ENCODE data around the gene TBX4. TPM values are rescaled to one million over a fixed set of nuclear protein-coding genes. Genes with fewer than 3 reads are reported as not detected.
A peak's percentile ranks its signal among the peaks of the same experiment; 100 is the strongest.

TBX4 gene
- total and polyA plus RNA-seq, 2 of the 13 experiments (the other 11 are each of a cell fraction or from before 2014, with no cell fraction given), result 0.11 to 1.1 TPM

- TF ChIP-seq RORA (CRISPR knock-in tag; IDR thresholded peaks at IDR 0.05) (no peak), TEAD3 (CRISPR knock-in tag; optimal IDR thresholded peaks at IDR 0.05; ENCODE audit: borderline replicate concordance) (peak; percentile 88), ZNF615 (CRISPR knock-in tag; IDR thresholded peaks at IDR 0.05; ENCODE audit: borderline replicate concordance) (no peak), DZIP1 (CRISPR knock-in tag; IDR thresholded peaks at IDR 0.05) (no peak), KLF13 (CRISPR knock-in tag; IDR thresholded peaks at IDR 0.05) (no peak), HNF4G (IDR thresholded peaks at IDR 0.05; ENCODE audit: borderline replicate concordance, low read depth, low read length) (peak; percentile 65; the same call in 1 of the 2 replicates), HNF4G (CRISPR knock-in tag; IDR thresholded peaks at IDR 0.05; ENCODE audit: borderline replicate concordance, low read depth) (no peak), ZNF543 (CRISPR knock-in tag; IDR thresholded peaks at IDR 0.05) (no peak), KDM3A (CRISPR knock-in tag; IDR thresholded peaks at IDR 0.05; ENCODE audit: low read depth) (no peak), ELF3 (CRISPR knock-in tag; IDR thresholded peaks at IDR 0.05) (peak; percentile 34; the same call in 1 of the 2 replicates), GRHL1 (CRISPR knock-in tag; conservative IDR thresholded peaks at IDR 0.05) (no peak), ZNF740 (CRISPR knock-in tag; IDR thresholded peaks at IDR 0.05) (no peak), ZFAT (CRISPR knock-in tag; conservative IDR thresholded peaks at IDR 0.05) (no peak), ZNF326 (CRISPR knock-in tag; IDR thresholded peaks at IDR 0.05; ENCODE audit: borderline replicate concordance) (no peak), CEBPG (CRISPR knock-in tag; IDR thresholded peaks at IDR 0.05) (peak; percentile 39; the same call in 1 of the 2 replicates), ZNF205 (CRISPR knock-in tag; IDR thresholded peaks at IDR 0.05) (0 out of 2 replicates have a peak, but pooled peaks have one; percentile 42), PHF8 (CRISPR knock-in tag; IDR thresholded peaks at IDR 0.05) (no peak), KLF11 (CRISPR knock-in tag; IDR thresholded peaks at IDR 0.05) (no peak), ZNF280B (CRISPR knock-in tag; IDR thresholded peaks at IDR 0.05; ENCODE audit: borderline replicate concordance) (no peak), MEIS1 (CRISPR knock-in tag; IDR thresholded peaks at IDR 0.05; ENCODE audit: borderline replicate concordance) (no peak), SOX13 (IDR thresholded peaks at IDR 0.05) (no peak), SOX13 (CRISPR knock-in tag; conservative IDR thresholded peaks at IDR 0.05 in 1 of 2, IDR thresholded peaks at IDR 0.05 in 1 of 2) (peak in 1 of 2 experiments; percentile 15; a peak in 1 of 4 replicates), GLI4 (CRISPR knock-in tag; IDR thresholded peaks at IDR 0.05; ENCODE audit: borderline replicate concordance) (no peak), HOXA9 (CRISPR knock-in tag; IDR thresholded peaks at IDR 0.05; ENCODE audit: borderline replicate concordance) (no peak)
Measured at GRCh38 chr17:61494325-61495160, 42.3 kb downstream of the TBX4 start (continued).

All from HepG2 (cell line).